H1 (cell line): Measurements from ENCODE around the gene TRIM41. TPM values are rescaled to one million over a fixed set of nuclear protein-coding genes. Genes with fewer than 3 reads are reported as not detected.

ENCODE experiments used
- CTCF ChIA-PET: fragments of 300-600 bp; sonication (Branson Sonifier 250); formaldehyde crosslinking; loops from one replicate; lab custom pipeline; 2021; ENCODE audit not compliant: partially characterized antibody; lab: Charles Lee
- POLR2A ChIA-PET: fragments of 300-600 bp; sonication (Branson Sonifier 250); formaldehyde crosslinking; loops from one replicate; lab custom pipeline; 2021; ENCODE audit warnings: inconsistent platforms; ENCODE audit not compliant: partially characterized antibody; lab: Charles Lee
- DNase-seq, 2 experiments: peaks; one replicate each; pipeline versions ENCODE4 v3.0.0 to v3.0.0-alpha.2; 2010 to 2022; ENCODE audit warnings: low spot score in 2 of 2, low read depth in 1 of 2, mixed read lengths in 1 of 2
- FAIRE-seq: peaks from 2 replicates; lab custom pipeline; 2011; peaks lifted over from hg19 to GRCh38; lab: Jason Lieb, UNC
- H2AFZ ChIP-seq: 2 replicates; pipeline ENCODE4 v1.8.1; 2012; ENCODE audit warnings: low read length, inconsistent platforms
- H2AK5ac ChIP-seq: 2 replicates; pipeline ENCODE4 v1.6.1; 2013; ENCODE audit warnings: low read depth, low read length
- H2BK120ac ChIP-seq: replicated peaks from 2 replicates; pipeline ENCODE3; 2013; ENCODE audit warnings: low read depth, low read length, inconsistent platforms
- H2BK12ac ChIP-seq: 2 replicates; pipeline ENCODE4 v1.6.1; 2013; ENCODE audit warnings: low read depth, low read length
- H2BK15ac ChIP-seq: 2 replicates; pipeline ENCODE4 v1.6.1; 2013; ENCODE audit warnings: low read length
- H2BK20ac ChIP-seq: 2 replicates; pipeline ENCODE4 v1.6.1; 2013; ENCODE audit warnings: low read length
- H2BK5ac ChIP-seq: 2 replicates; pipeline ENCODE4 v1.6.1; 2013; ENCODE audit warnings: low read depth, low read length
- H3K14ac ChIP-seq: 2 replicates; pipeline ENCODE4 v1.6.1; 2013; ENCODE audit warnings: inconsistent platforms; ENCODE audit not compliant: insufficient read length
- H3K18ac ChIP-seq: 2 replicates; pipeline ENCODE4 v1.6.1; 2013; ENCODE audit warnings: low read length; ENCODE audit errors: extremely low read depth
- H3K23ac ChIP-seq: 2 replicates; pipeline ENCODE4 v1.6.1; 2013; ENCODE audit warnings: inconsistent platforms; ENCODE audit not compliant: insufficient read length
- H3K23me2 ChIP-seq: 2 replicates; pipeline ENCODE4 v1.6.1; 2013; ENCODE audit warnings: low read depth, low read length
- H3K27ac ChIP-seq: 2 replicates; pipeline ENCODE4 v1.6.1; 2011; ENCODE audit warnings: low read depth, low read length, inconsistent platforms
- H3K27me3 ChIP-seq, 4 experiments: replicated peaks in 1 of 4; 1 replicate in 1 of 4; 2 replicates in 3 of 4; pipeline versions ENCODE4 v1.6.1 to v1.8.1; 2011 to 2013; ENCODE audit warnings: low read length in 3 of 4, mild to moderate bottlenecking in 3 of 4, inconsistent platforms in 2 of 4, mixed read lengths in 2 of 4, moderate library complexity in 1 of 4; ENCODE audit not compliant: control insufficient read depth in 3 of 4, insufficient read depth in 3 of 4; ENCODE audit errors: extremely low read depth in 1 of 4
- H3K36me3 ChIP-seq, 4 experiments: 2 replicates each; pipeline versions ENCODE4 v1.6.1 to v1.8.1; 2011 to 2013; ENCODE audit warnings: mild to moderate bottlenecking in 4 of 4, low read length in 3 of 4, moderate library complexity in 2 of 4, control low read depth in 1 of 4, inconsistent platforms in 1 of 4; ENCODE audit not compliant: insufficient read depth in 4 of 4, control insufficient read depth in 2 of 4
- H3K4ac ChIP-seq: replicated peaks from 2 replicates; pipeline ENCODE3; 2013; ENCODE audit warnings: low read length, low read depth, mixed read lengths, inconsistent platforms; ENCODE audit not compliant: insufficient read length
- H3K4me1 ChIP-seq, 4 experiments: replicated peaks in 1 of 4; 1 replicate in 1 of 4; 2 replicates in 3 of 4; pipeline versions ENCODE4 v1.6.1 to v1.8.1; 2011 to 2013; ENCODE audit warnings: low read length in 3 of 4, inconsistent platforms in 2 of 4, mixed read lengths in 1 of 4; ENCODE audit not compliant: insufficient read depth in 4 of 4, control insufficient read depth in 3 of 4
- H3K4me2 ChIP-seq, 2 experiments: 2 replicates each; pipeline versions ENCODE4 v1.6.1 to v1.8.1; 2011 to 2013; ENCODE audit warnings: low read depth in 2 of 2, low read length in 2 of 2, control low read depth in 1 of 2, inconsistent platforms in 1 of 2, mild to moderate bottlenecking in 1 of 2; ENCODE audit not compliant: insufficient read depth in 1 of 2
- H3K4me3 ChIP-seq, 4 experiments: fragments of 200-600, 300-600 bp in 1 of 4; sonication (generic), shearing (Covaris generic), sonication (Bioruptor Twin) in 1 of 4; 2 replicates each; pipeline versions ENCODE4 v1.5.1 to v1.8.1; 2011 to 2016; ENCODE audit warnings: low read length in 4 of 4, low read depth in 3 of 4, control low read depth in 2 of 4, inconsistent platforms in 2 of 4, mild to moderate bottlenecking in 2 of 4, mixed read lengths in 1 of 4, moderate library complexity in 1 of 4; ENCODE audit not compliant: insufficient read depth in 2 of 4; ENCODE audit errors: extremely low read depth in 1 of 4
- H3K56ac ChIP-seq: replicated peaks from 2 replicates; pipeline ENCODE3; 2013; ENCODE audit warnings: low read depth, mild to moderate bottlenecking, mixed read lengths, low read length, inconsistent platforms; ENCODE audit not compliant: insufficient read length
- H3K79me1 ChIP-seq: 2 replicates; pipeline ENCODE4 v1.6.1; 2013; ENCODE audit warnings: low read depth, low read length, control low read depth
- H3K79me2 ChIP-seq, 2 experiments: 2 replicates each; pipeline versions ENCODE4 v1.6.1 to v1.8.1; 2012 to 2013; ENCODE audit warnings: low read length in 2 of 2, mild to moderate bottlenecking in 2 of 2, inconsistent platforms in 1 of 2; ENCODE audit not compliant: insufficient read depth in 2 of 2, control insufficient read depth in 1 of 2
- H3K9ac ChIP-seq, 4 experiments: replicated peaks in 1 of 4; 1 replicate in 1 of 4; 2 replicates in 3 of 4; pipeline versions ENCODE4 v1.6.1 to v1.8.1; 2011 to 2013; ENCODE audit warnings: low read depth in 3 of 4, low read length in 3 of 4, control low read depth in 2 of 4, mild to moderate bottlenecking in 2 of 4, moderate library complexity in 2 of 4, inconsistent platforms in 1 of 4; ENCODE audit errors: extremely low read depth in 1 of 4
- H3K9me3 ChIP-seq, 2 experiments: 2 replicates each; pipeline versions ENCODE4 v1.6.1 to v1.8.1; 2012 to 2013; ENCODE audit warnings: mild to moderate bottlenecking in 2 of 2, moderate library complexity in 2 of 2, control low read depth in 1 of 2, inconsistent platforms in 1 of 2, low read depth in 1 of 2, low read length in 1 of 2, mixed read lengths in 1 of 2; ENCODE audit not compliant: insufficient read depth in 2 of 2
- H4K20me1 ChIP-seq, 2 experiments: replicated peaks in 1 of 2; 2 replicates each; pipeline versions ENCODE3 to v1.8.1; 2011 to 2013; ENCODE audit warnings: inconsistent platforms in 2 of 2, low read length in 2 of 2, mild to moderate bottlenecking in 1 of 2; ENCODE audit not compliant: insufficient read depth in 2 of 2, control insufficient read depth in 1 of 2
- H4K5ac ChIP-seq: 2 replicates; pipeline ENCODE4 v1.6.1; 2013; ENCODE audit warnings: low read length, low read depth, mixed read lengths, inconsistent platforms; ENCODE audit not compliant: insufficient read length
- H4K8ac ChIP-seq: 2 replicates; pipeline ENCODE4 v1.8.0; 2013; ENCODE audit warnings: mild to moderate bottlenecking, moderate library complexity, low read length, inconsistent platforms; ENCODE audit not compliant: insufficient read depth; ENCODE audit errors: extremely low read depth
- H4K91ac ChIP-seq: replicated peaks from 2 replicates; pipeline ENCODE3; 2013; ENCODE audit warnings: low read length, mixed read lengths, inconsistent platforms; ENCODE audit not compliant: insufficient read length
- FOSL1 ChIP-seq: IDR thresholded peaks from 2 replicates; pipeline ENCODE4 v1.6.1; 2011; ENCODE audit warnings: mild to moderate bottlenecking, low read depth, low read length, moderate library complexity; ENCODE audit not compliant: insufficient read depth
- HDAC2 ChIP-seq, 2 experiments: fragments of 300-600 bp in 1 of 2; sonication (generic) in 1 of 2; IDR thresholded peaks; 2 replicates each; pipeline ENCODE4 v1.6.1; 2011 to 2012; ENCODE audit warnings: low read depth in 2 of 2, low read length in 2 of 2, mild to moderate bottlenecking in 2 of 2, moderate library complexity in 2 of 2, borderline replicate concordance in 1 of 2, inconsistent platforms in 1 of 2
- POLR2A ChIP-seq, 2 experiments: IDR thresholded peaks; 1 replicate in 1 of 2; 2 replicates in 1 of 2; pipeline ENCODE4 v1.6.1; 2011; ENCODE audit warnings: low read depth in 2 of 2, low read length in 2 of 2, mild to moderate bottlenecking in 2 of 2; ENCODE audit errors: control extremely low read depth in 1 of 2
- RAD21 ChIP-seq, 2 experiments: IDR thresholded peaks in 1 of 2; conservative IDR thresholded peaks in 1 of 2; 2 replicates each; pipeline ENCODE4 v1.6.1; 2011; ENCODE audit warnings: low read depth in 2 of 2, low read length in 2 of 2, improper control_type of control experiment in 1 of 2, inconsistent platforms in 1 of 2, mild to moderate bottlenecking in 1 of 2, moderate library complexity in 1 of 2
- WGBS, 2 experiments: shearing (Covaris generic) in 1 of 2; methylation state at CpG; one replicate each; pipeline versions ENCODE4 v1.1.6 to v1.1.7; 2013 to 2015; ENCODE audit warnings: low lambda C conversion rate in 2 of 2, mixed read lengths in 2 of 2, inconsistent platforms in 1 of 2, low coverage in 1 of 2, missing lambda C conversion rate in 1 of 2; ENCODE audit not compliant: insufficient replicate concordance in 2 of 2, insufficient coverage in 1 of 2, insufficient read length in 1 of 2; ENCODE audit errors: extremely low coverage in 1 of 2, missing lambda C conversion rate in 1 of 2; 5-methylcytosine and 5-hydroxymethylcytosine counted together
- polyA plus RNA-seq, 7 experiments: library from polyadenylated mRNA; depleted of rRNA in 3 of 7; stranded (reverse) in 5 of 7; unstranded in 2 of 7; fragments of >200 nt in 5 of 7; fragments of 200-250 nt in 2 of 7; gene quantifications; 1 replicate in 5 of 7; 2 replicates in 1 of 7; 4 replicates in 1 of 7; pipeline versions ENCODE4 v1.2.1 to v1.2.3, GENCODE V29; 2011 to 2013; ENCODE audit warnings: missing spikeins in 2 of 7, mixed read lengths in 2 of 7
- total RNA-seq: library from RNA; stranded (reverse); fragmentation: NEBNext Ultra II Directional; extraction: Animal tissue kit (Norgen Biotek cat#: 25700); gene quantifications from 2 replicates; pipeline ENCODE4 v1.2.1, GENCODE V29; 2021

TRIM41 gene
- total and polyA plus RNA-seq, 2 of the 8 experiments (the other 6 are each of a cell fraction or from before 2014, with no cell fraction given), result 12.9 to 21.6 TPM

- Histone ChIP-seq H3K36me3 (no peaks in the 10 kb centered on the region), H3K23ac (no peak overlapping the region), H3K4me2 (no peak overlapping the region), H3K18ac (no peak overlapping the region), H3K79me1 (no peaks in the 10 kb centered on the region), H3K4ac (no peak overlapping the region), H4K5ac (no peak overlapping the region), H2BK20ac (no peak overlapping the region), H3K27ac (no peak overlapping the region), H3K27me3 (peaks cover 9 to 36% (median 21%) of the 10 kb centered on the region in 4 experiments), H2BK5ac (no peak overlapping the region), H4K20me1 (peaks cover 2 to 4% of the 10 kb centered on the region in 2 experiments), H4K8ac (peak overlapping the region; percentile 3), H2AFZ (no peak overlapping the region), H3K23me2 (peaks cover 15% of the 10 kb centered on the region), H2BK15ac (no peak overlapping the region), H3K4me3 (no peak overlapping the region), H3K14ac (no peak overlapping the region), H3K4me1 (peaks cover 9 to 27% (median 17%) of the 10 kb centered on the region in 4 experiments), H3K9me3 (no peaks in the 10 kb centered on the region), H3K56ac (no peak overlapping the region), H2BK120ac (no peak overlapping the region), H2BK12ac (no peak overlapping the region), H4K91ac (no peak overlapping the region), H2AK5ac (no peak overlapping the region), H3K79me2 (no peaks in the 10 kb centered on the region), H3K9ac (no peak overlapping the region)
- TF ChIP-seq HDAC2 (IDR thresholded peaks at IDR 0.05; ENCODE audit: borderline replicate concordance in 1 of 2, low read depth in 2 of 2, low read length in 2 of 2) (no peak), FOSL1 (no peak), RAD21 (IDR thresholded peaks at IDR 0.05 in 1 of 2, conservative IDR thresholded peaks at IDR 0.05 in 1 of 2; ENCODE audit: low read depth in 2 of 2, low read length in 2 of 2) (no peak), POLR2A (IDR thresholded peaks at IDR 0.05; ENCODE audit: control extremely low read depth in 1 of 2, low read depth in 2 of 2, low read length in 2 of 2) (no peak)
- DNase-seq (no peak), FAIRE-seq (no peak)
- CTCF ChIA-PET, result interaction anchor here (1.5 to 12.3 kb wide), 5 partner anchors 10 to 71 kb away, joined by 3 to 197 read pairs (median 9); partner anchors contain the start of genes RACK1 and TRIM7
- 91% methylated on average over 42 of the region's 45 CpGs; no CpG with 5 or more reads in 1 of the 2 experiments for WGBS, 2 experiments
- POLR2A ChIA-PET, result interaction anchor here (0.8 to 11.9 kb wide), 6 partner anchors 9 to 51 kb away, joined by 3 to 90 read pairs (median 4); partner anchors contain the start of genes RACK1 and TRIM7
Observed at GRCh38 chr5:181195249-181195761, 27.8 kb upstream of the TRIM41 start.
